Measurements from ENCODE around the gene NTM.

GRCh38 chr11:131618201-131618600 is 247.8 kb downstream of the NTM start:
- TF ChIP-seq CTCF (conservative IDR thresholded peaks at IDR 0.05; ENCODE audit: low read depth, low read length) (no peak), EZH2 (IDR thresholded peaks at IDR 0.05; ENCODE audit: borderline replicate concordance, low read depth, low read length, poor library complexity, severe bottlenecking) (no peak)
